GM12892 (cell line): Measurements from ENCODE around the gene CLEC4M.

ENCODE experiments used
- POLR2AphosphoS5 ChIP-seq: IDR thresholded peaks from 2 replicates; pipeline ENCODE4 v1.6.1; 2011; ENCODE audit warnings: low read depth, low read length, control low read depth
- TAF1 ChIP-seq: IDR thresholded peaks from 2 replicates; pipeline ENCODE4 v1.6.1; 2011; ENCODE audit warnings: low read depth, mild to moderate bottlenecking, control low read depth, low read length, borderline replicate concordance

- no peak for TF ChIP-seq TAF1
- TF ChIP-seq POLR2AphosphoS5, result no peak
Observed at GRCh38 chr19:7773841-7774240, 10.8 kb downstream of the CLEC4M start.
